Liver (tissue), 9 donors: ENCODE results near the gene SLC2A14. TPM values are rescaled to one million over a fixed set of nuclear protein-coding genes. Genes with fewer than 3 reads are reported as not detected.
"Not testable (repeated sequence)": the region's sequence is repeated elsewhere in the genome, so short reads cannot be mapped to it uniquely, and the experiment has no call there.

Experiments
- DNase-seq: peaks from one replicate; pipeline ENCODE4 v3.0.0-alpha.2; 2017; ENCODE audit warnings: low spot score
- H3K27ac ChIP-seq, 2 donors: one replicate each; pipeline ENCODE4 v1.7.0; 2013; ENCODE audit warnings: inconsistent platforms in 2 of 2, low read length in 2 of 2, control low read depth in 1 of 2, low read depth in 1 of 2, mild to moderate bottlenecking in 1 of 2
- H3K27me3 ChIP-seq, 4 donors: one replicate each; pipeline versions ENCODE4 v1.6.1 to v1.7.0; 2013; ENCODE audit warnings: low read length in 3 of 4, inconsistent platforms in 1 of 4, mild to moderate bottlenecking in 1 of 4, moderate library complexity in 1 of 4; ENCODE audit not compliant: control insufficient read depth in 4 of 4, insufficient read depth in 4 of 4
- H3K36me3 ChIP-seq, 4 donors: one replicate each; pipeline versions ENCODE4 v1.6.1 to v1.7.0; 2013; ENCODE audit warnings: low read length in 3 of 4, mild to moderate bottlenecking in 3 of 4, low read depth in 1 of 4, moderate library complexity in 1 of 4; ENCODE audit not compliant: control insufficient read depth in 4 of 4, insufficient read depth in 3 of 4
- H3K4me1 ChIP-seq, 4 donors: one replicate each; pipeline versions ENCODE4 v1.6.1 to v1.7.0; 2013; ENCODE audit warnings: low read length in 3 of 4, mild to moderate bottlenecking in 3 of 4, moderate library complexity in 1 of 4; ENCODE audit not compliant: control insufficient read depth in 4 of 4, insufficient read depth in 4 of 4
- H3K4me3 ChIP-seq, 3 donors: one replicate each; pipeline versions ENCODE4 v1.6.1 to v1.7.0; 2013; ENCODE audit warnings: low read length in 3 of 3, control low read depth in 1 of 3, low read depth in 1 of 3, mild to moderate bottlenecking in 1 of 3
- H3K9ac ChIP-seq, 2 donors: one replicate each; pipeline ENCODE4 v1.7.0; 2013; ENCODE audit warnings: low read length in 2 of 2, mild to moderate bottlenecking in 2 of 2, moderate library complexity in 2 of 2, control low read depth in 1 of 2, low read depth in 1 of 2
- H3K9me3 ChIP-seq, 4 donors: one replicate each; pipeline versions ENCODE4 v1.6.1 to v1.7.0; 2013; ENCODE audit warnings: low read length in 3 of 4; ENCODE audit not compliant: control insufficient read depth in 4 of 4
- EGR1 ChIP-seq, 2 donors: IDR thresholded peaks; 2 replicates each; pipeline ENCODE4 v1.6.1; 2016 to 2018; ENCODE audit warnings: antibody characterized with exemption in 2 of 2, low read depth in 2 of 2
- FOXA1 ChIP-seq: IDR thresholded peaks from 2 replicates; pipeline ENCODE4 v1.6.1; 2016; ENCODE audit warnings: antibody characterized with exemption
- FOXA2 ChIP-seq: IDR thresholded peaks from 2 replicates; pipeline ENCODE4 v1.6.1; 2016; ENCODE audit warnings: antibody characterized with exemption
- GABPA ChIP-seq, 2 donors: IDR thresholded peaks in 1 of 2; conservative IDR thresholded peaks in 1 of 2; 2 replicates each; pipeline ENCODE4 v1.6.1; 2016; ENCODE audit warnings: antibody characterized with exemption in 2 of 2, mild to moderate bottlenecking in 1 of 2, moderate library complexity in 1 of 2
- HNF4G ChIP-seq: IDR thresholded peaks from 2 replicates; pipeline ENCODE4 v1.6.1; 2016; ENCODE audit warnings: antibody characterized with exemption
- JUND ChIP-seq, 2 donors: IDR thresholded peaks; 2 replicates each; pipeline ENCODE4 v1.6.1; 2016; ENCODE audit warnings: antibody characterized with exemption in 2 of 2
- RAD21 ChIP-seq, 2 donors: IDR thresholded peaks; 2 replicates each; pipeline ENCODE4 v1.6.1; 2016; ENCODE audit warnings: antibody characterized with exemption in 2 of 2, mild to moderate bottlenecking in 2 of 2
- RXRA ChIP-seq, 2 donors: IDR thresholded peaks; 2 replicates each; pipeline ENCODE4 v1.6.1; 2017 to 2018; ENCODE audit warnings: antibody characterized with exemption in 2 of 2, mild to moderate bottlenecking in 1 of 2
- SP1 ChIP-seq: IDR thresholded peaks from 2 replicates; pipeline ENCODE4 v1.6.1; 2018; ENCODE audit warnings: antibody characterized with exemption, mild to moderate bottlenecking
- TAF1 ChIP-seq: conservative IDR thresholded peaks from 2 replicates; pipeline ENCODE4 v1.6.1; 2016; ENCODE audit warnings: antibody characterized with exemption, mild to moderate bottlenecking
- YY1 ChIP-seq: IDR thresholded peaks from 2 replicates; pipeline ENCODE4 v1.6.1; 2016; ENCODE audit warnings: antibody characterized with exemption, mild to moderate bottlenecking
- WGBS: extraction: QIAGEN DNeasy Blood & Tissue Kit; methylation state at CpG from one replicate; pipeline ENCODE4 v1.1.7; 2013; 5-methylcytosine and 5-hydroxymethylcytosine counted together
- polyA plus RNA-seq, 2 donors: library from polyadenylated mRNA; stranded (reverse) in 1 of 2; unstranded in 1 of 2; fragments of 200-250 nt in 1 of 2; fragments of >200 nt in 1 of 2; fragmentation: Nextera tagmentation in 1 of 2; extraction: Ambion mirVana in 1 of 2; gene quantifications; one replicate each; pipeline versions ENCODE4 v1.2.1 to v1.2.3, GENCODE V29; 2013 to 2015
- total RNA-seq, 2 donors: library from RNA; depleted of rRNA; stranded (reverse); fragments of >200 nt; gene quantifications; one replicate each; pipeline ENCODE4 v1.2.3, GENCODE V29; 2014
- TF ChIP-seq, protein P1 (sequence below): fragments of 150-350 bp; IDR thresholded peaks from 2 replicates; pipeline ENCODE4 v1.5.1; 2017; ENCODE audit warnings: improper control_type of control experiment, low read depth, low read length; ENCODE audit not compliant: missing input control
- TF ChIP-seq, protein P2 (sequence below): IDR thresholded peaks from 2 replicates; pipeline ENCODE4 v1.6.1; 2016; ENCODE audit warnings: antibody characterized with exemption, mild to moderate bottlenecking
- TF ChIP-seq, protein P3 (sequence below): IDR thresholded peaks from 2 replicates; pipeline ENCODE4 v1.6.1; 2016; ENCODE audit warnings: antibody characterized with exemption
- donor health status: healthy.
- donor health status: healthy.
- donor health status: healthy.
- donor health status: healthy.
- donor health status: healthy.

The SLC2A14 gene
- total and polyA plus RNA-seq, 4 donors = 22.7 TPM; not detected in 3

DNA sequence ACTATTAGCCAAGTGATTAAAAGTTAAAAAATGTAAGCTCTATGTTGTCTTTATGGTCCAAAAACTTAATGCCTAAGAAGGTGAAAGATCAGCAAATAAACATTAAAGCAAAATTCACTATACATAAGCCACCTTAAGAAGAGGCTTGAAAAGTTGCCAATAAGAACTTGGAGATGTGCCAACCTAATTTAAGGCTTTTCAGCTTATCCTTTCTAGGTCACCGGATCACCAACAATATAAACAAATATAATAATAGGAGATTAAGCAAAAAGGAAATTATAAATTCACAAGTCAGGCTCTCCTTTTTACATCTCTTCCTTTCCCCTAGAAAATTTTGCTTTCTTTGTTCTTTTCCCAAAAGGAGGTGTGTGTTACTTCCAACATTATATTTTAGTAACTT is 32.4 kb upstream of the SLC2A14 start:
- Histone ChIP-seq H3K9ac (no peak overlapping the region), H3K27ac (no peak overlapping the region), H3K4me3 (no peak overlapping the region), H3K4me1 (no peaks in the 10 kb centered on the region), H3K9me3 (no peaks in the 10 kb centered on the region), H3K27me3 (no peaks in the 10 kb centered on the region), H3K36me3 (no peaks in the 10 kb centered on the region)
- WGBS = 58% methylated on average over 1 of the region's 1 CpG
- DNase-seq = no peak
- TF ChIP-seq YY1 (no peak), SP1 (no peak), FOXA2 (no peak), GABPA (IDR thresholded peaks at IDR 0.05 in 1 of 2, conservative IDR thresholded peaks at IDR 0.05 in 1 of 2) (no peak), RXRA (IDR thresholded peaks at IDR 0.05) (no peak), TAF1 (no peak)
- TF ChIP-seq, protein P1, sequence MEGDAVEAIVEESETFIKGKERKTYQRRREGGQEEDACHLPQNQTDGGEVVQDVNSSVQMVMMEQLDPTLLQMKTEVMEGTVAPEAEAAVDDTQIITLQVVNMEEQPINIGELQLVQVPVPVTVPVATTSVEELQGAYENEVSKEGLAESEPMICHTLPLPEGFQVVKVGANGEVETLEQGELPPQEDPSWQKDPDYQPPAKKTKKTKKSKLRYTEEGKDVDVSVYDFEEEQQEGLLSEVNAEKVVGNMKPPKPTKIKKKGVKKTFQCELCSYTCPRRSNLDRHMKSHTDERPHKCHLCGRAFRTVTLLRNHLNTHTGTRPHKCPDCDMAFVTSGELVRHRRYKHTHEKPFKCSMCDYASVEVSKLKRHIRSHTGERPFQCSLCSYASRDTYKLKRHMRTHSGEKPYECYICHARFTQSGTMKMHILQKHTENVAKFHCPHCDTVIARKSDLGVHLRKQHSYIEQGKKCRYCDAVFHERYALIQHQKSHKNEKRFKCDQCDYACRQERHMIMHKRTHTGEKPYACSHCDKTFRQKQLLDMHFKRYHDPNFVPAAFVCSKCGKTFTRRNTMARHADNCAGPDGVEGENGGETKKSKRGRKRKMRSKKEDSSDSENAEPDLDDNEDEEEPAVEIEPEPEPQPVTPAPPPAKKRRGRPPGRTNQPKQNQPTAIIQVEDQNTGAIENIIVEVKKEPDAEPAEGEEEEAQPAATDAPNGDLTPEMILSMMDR = no peak
- TF ChIP-seq, protein P2, sequence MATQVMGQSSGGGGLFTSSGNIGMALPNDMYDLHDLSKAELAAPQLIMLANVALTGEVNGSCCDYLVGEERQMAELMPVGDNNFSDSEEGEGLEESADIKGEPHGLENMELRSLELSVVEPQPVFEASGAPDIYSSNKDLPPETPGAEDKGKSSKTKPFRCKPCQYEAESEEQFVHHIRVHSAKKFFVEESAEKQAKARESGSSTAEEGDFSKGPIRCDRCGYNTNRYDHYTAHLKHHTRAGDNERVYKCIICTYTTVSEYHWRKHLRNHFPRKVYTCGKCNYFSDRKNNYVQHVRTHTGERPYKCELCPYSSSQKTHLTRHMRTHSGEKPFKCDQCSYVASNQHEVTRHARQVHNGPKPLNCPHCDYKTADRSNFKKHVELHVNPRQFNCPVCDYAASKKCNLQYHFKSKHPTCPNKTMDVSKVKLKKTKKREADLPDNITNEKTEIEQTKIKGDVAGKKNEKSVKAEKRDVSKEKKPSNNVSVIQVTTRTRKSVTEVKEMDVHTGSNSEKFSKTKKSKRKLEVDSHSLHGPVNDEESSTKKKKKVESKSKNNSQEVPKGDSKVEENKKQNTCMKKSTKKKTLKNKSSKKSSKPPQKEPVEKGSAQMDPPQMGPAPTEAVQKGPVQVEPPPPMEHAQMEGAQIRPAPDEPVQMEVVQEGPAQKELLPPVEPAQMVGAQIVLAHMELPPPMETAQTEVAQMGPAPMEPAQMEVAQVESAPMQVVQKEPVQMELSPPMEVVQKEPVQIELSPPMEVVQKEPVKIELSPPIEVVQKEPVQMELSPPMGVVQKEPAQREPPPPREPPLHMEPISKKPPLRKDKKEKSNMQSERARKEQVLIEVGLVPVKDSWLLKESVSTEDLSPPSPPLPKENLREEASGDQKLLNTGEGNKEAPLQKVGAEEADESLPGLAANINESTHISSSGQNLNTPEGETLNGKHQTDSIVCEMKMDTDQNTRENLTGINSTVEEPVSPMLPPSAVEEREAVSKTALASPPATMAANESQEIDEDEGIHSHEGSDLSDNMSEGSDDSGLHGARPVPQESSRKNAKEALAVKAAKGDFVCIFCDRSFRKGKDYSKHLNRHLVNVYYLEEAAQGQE = no peak

DNA sequence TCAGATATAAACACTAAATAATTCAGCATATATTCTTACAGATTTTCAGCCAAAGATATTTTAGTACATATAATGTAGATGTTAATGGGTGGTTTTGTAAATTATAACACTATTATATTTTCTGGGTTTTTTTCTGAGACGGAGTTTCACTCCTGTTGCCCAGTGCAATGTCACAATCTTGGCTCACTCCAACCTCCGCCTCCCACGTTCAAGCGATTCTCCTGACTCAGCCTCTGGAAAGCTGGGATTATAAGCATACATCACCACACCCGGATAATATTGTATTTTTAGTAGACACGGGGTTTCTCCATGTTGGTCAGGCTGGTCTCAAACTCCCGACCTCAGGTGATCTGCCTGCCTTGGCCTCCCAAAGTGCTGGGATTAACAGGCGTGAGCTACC is 29.7 kb upstream of the SLC2A14 start:
- H3K4me1 ChIP-seq, H3K4me3 ChIP-seq, DNase-seq, H3K27me3 ChIP-seq, H3K36me3 ChIP-seq, H3K27ac ChIP-seq, H3K9ac ChIP-seq, H3K9me3 ChIP-seq: not testable (repeated sequence)
- 94% methylated on average over 8 of the region's 8 CpGs for WGBS

DNA sequence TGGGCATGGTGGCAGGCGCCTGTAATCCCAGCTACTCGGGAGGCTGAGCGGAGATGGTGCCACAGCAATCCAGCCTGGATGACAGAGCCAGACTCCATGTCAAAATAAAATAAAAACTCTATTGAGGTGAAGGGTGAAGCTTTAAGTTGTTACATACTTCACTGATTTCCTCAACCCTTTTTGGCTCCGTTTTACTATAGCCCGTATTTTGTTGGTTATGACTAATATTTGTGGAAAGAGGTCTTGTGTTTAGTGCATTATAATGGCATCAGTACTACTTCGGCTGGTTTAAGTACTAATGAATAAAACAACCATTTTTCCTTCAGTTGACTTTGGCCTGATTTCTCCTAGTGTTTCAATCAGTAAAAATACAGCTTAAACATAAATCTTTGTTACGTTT is 27.0 kb upstream of the SLC2A14 start:
- Histone ChIP-seq H3K9ac (no peak overlapping the region), H3K27me3 (no peaks in the 10 kb centered on the region), H3K4me3 (no peak overlapping the region), H3K9me3 (no peaks in the 10 kb centered on the region), H3K36me3 (no peaks in the 10 kb centered on the region), H3K27ac (no peak overlapping the region), H3K4me1 (no peaks in the 10 kb centered on the region)
- 92% methylated on average over 7 of the region's 7 CpGs for WGBS
- no peak for DNase-seq
- TF ChIP-seq GABPA (IDR thresholded peaks at IDR 0.05 in 1 of 2, conservative IDR thresholded peaks at IDR 0.05 in 1 of 2) = no peak
- TF ChIP-seq SP1 = no peak
- TF ChIP-seq, protein P2 = no peak
- no peak for TF ChIP-seq YY1
- no peak for TF ChIP-seq FOXA2
- TF ChIP-seq EGR1 (IDR thresholded peaks at IDR 0.05; ENCODE audit: low read depth in 2 of 2) = no peak
- no peak for TF ChIP-seq FOXA1
- TF ChIP-seq, protein P1 = no peak
- TF ChIP-seq, protein P3, sequence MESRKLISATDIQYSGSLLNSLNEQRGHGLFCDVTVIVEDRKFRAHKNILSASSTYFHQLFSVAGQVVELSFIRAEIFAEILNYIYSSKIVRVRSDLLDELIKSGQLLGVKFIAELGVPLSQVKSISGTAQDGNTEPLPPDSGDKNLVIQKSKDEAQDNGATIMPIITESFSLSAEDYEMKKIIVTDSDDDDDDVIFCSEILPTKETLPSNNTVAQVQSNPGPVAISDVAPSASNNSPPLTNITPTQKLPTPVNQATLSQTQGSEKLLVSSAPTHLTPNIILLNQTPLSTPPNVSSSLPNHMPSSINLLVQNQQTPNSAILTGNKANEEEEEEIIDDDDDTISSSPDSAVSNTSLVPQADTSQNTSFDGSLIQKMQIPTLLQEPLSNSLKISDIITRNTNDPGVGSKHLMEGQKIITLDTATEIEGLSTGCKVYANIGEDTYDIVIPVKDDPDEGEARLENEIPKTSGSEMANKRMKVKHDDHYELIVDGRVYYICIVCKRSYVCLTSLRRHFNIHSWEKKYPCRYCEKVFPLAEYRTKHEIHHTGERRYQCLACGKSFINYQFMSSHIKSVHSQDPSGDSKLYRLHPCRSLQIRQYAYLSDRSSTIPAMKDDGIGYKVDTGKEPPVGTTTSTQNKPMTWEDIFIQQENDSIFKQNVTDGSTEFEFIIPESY = no peak
- TF ChIP-seq HNF4G = no peak
- no peak for TF ChIP-seq RAD21 (IDR thresholded peaks at IDR 0.05)
- TF ChIP-seq JUND (IDR thresholded peaks at IDR 0.05) = no peak
- TF ChIP-seq TAF1 = no peak
- no peak for TF ChIP-seq RXRA (IDR thresholded peaks at IDR 0.05)
